ENCODE measurements around the gene MS4A4A. TPM values are rescaled to one million over a fixed set of nuclear protein-coding genes. Genes with fewer than 3 reads are reported as not detected.

The MS4A4A gene
- total and polyA plus RNA-seq, 9 of the 15 experiments (the other 6 are each of a cell fraction or from before 2014, with no cell fraction given) = 0.77 to 41.4 (median 10.1) TPM

GRCh38 chr11:60230681-60231080 is 49.8 kb upstream of the MS4A4A start:
- Histone ChIP-seq H3K79me2 (ENCODE audit: control insufficient read depth, insufficient read depth, low read length) (no peaks in the 10 kb centered on the region), H3K9me1 (ENCODE audit: control insufficient read depth, insufficient read depth, low read length) (no peaks in the 10 kb centered on the region), H3K27me3 (ENCODE audit: control insufficient read depth in 2 of 2, insufficient read depth in 2 of 2, low read length in 2 of 2) (no peaks in the 10 kb centered on the region), H4K20me1 (replicated peaks; ENCODE audit: control insufficient read depth, insufficient read depth, low read length) (no peaks in the 10 kb centered on the region), H3K9me3 (replicated peaks; ENCODE audit: control insufficient read depth, insufficient read depth, low read depth, low read length) (no peaks in the 10 kb centered on the region), H3K4me2 (ENCODE audit: insufficient read depth, low read length) (no peak overlapping the region), H3K4me1 (replicated peaks in 1 of 2; ENCODE audit: control insufficient read depth in 2 of 2, insufficient read depth in 2 of 2, low read length in 2 of 2) (0 out of 5 replicates have a peak, but pooled peaks cover 0 to 2% of the 10 kb centered on the region in 2 experiments), H3K36me3 (ENCODE audit: control insufficient read depth, insufficient read depth, low read length) (no peaks in the 10 kb centered on the region), H2AFZ (ENCODE audit: low read depth, low read length) (no peak overlapping the region), H3K27ac (ENCODE audit: extremely low read depth, low read depth, low read length) (no peak overlapping the region), H3K4me3 (no peak overlapping the region), H3K9ac (ENCODE audit: insufficient read depth in 1 of 2, low read depth in 2 of 2, low read length in 2 of 2) (no peak overlapping the region)
- intact Hi-C loops (cut with micrococcal nuclease) (no loop called here), in situ Hi-C loops (cut with MboI) (no loop called here)
- CTCF ChIA-PET (ENCODE audit: low intra/inter-chr PET ratio) = no interaction called here
- ATAC-seq = no peak
- no peak for FAIRE-seq
- POLR2A ChIA-PET = interaction anchor here (0.9 kb wide), 1 partner anchor 11 kb away, joined by 4 read pairs; no protein-coding TSS in a partner anchor
- BruUV-seq (replicated peaks) = no TSS peak
- WGBS (ENCODE audit: insufficient coverage, low coverage, missing lambda C conversion rate) = 22% methylated on average over 1 of the region's 1 CpG
- DNase-seq (ENCODE audit: extremely low read depth in 1 of 4, low spot score in 3 of 4) = no peak
- TF ChIP-seq ZFX (CRISPR knock-in tag; IDR thresholded peaks at IDR 0.05) (no peak), TCF7 (IDR thresholded peaks at IDR 0.05; ENCODE audit: borderline replicate concordance) (no peak), HDAC6 (IDR thresholded peaks at IDR 0.05; ENCODE audit: low read depth, low read length) (no peak), ASH1L (IDR thresholded peaks at IDR 0.05; ENCODE audit: borderline replicate concordance, low read depth, partially characterized antibody) (no peak), ARID3A (IDR thresholded peaks at IDR 0.05; ENCODE audit: borderline replicate concordance, low read depth, low read length) (no peak), MAFG (tag; conservative IDR thresholded peaks at IDR 0.05) (no peak), SMARCE1 (IDR thresholded peaks at IDR 0.05) (no peak), SRSF7 (optimal IDR thresholded peaks at IDR 0.05; ENCODE audit: low read depth, low read length) (no peak), EP400 (IDR thresholded peaks at IDR 0.05) (no peak), STAT5B (CRISPR knock-in tag; IDR thresholded peaks at IDR 0.05) (no peak), PHF8 (IDR thresholded peaks at IDR 0.05; ENCODE audit: borderline replicate concordance, low read length) (no peak), OTX1 (CRISPR knock-in tag; IDR thresholded peaks at IDR 0.05) (no peak), HMG20A (CRISPR knock-in tag; conservative IDR thresholded peaks at IDR 0.05) (no peak), DLX4 (CRISPR knock-in tag; IDR thresholded peaks at IDR 0.05) (no peak), ETV6 (IDR thresholded peaks at IDR 0.05; ENCODE audit: borderline replicate concordance in 1 of 2, low read depth in 2 of 2, low read length in 1 of 2) (no peak), ETV6 (CRISPR knock-in tag; IDR thresholded peaks at IDR 0.05; ENCODE audit: borderline replicate concordance) (no peak), LCOR (CRISPR knock-in tag; IDR thresholded peaks at IDR 0.05) (no peak), ZNF785 (CRISPR knock-in tag; IDR thresholded peaks at IDR 0.05) (no peak)
